GM21390 (cell line): ENCODE data around the gene NACC1.
"Not testable (repeated sequence)": the region's sequence is repeated elsewhere in the genome, so short reads cannot be mapped to it uniquely, and the experiment has no call there.

Experiments used
- ATAC-seq: cut with Tn5 transposase; IDR thresholded peaks from one replicate; pipeline ENCODE4 v1.9.1; 2021; ENCODE audit not compliant: unreplicated experiment

NACC1 gene

GRCh38 chr19:13138171-13138915 is 20.3 kb downstream of the NACC1 start:
- no peak for ATAC-seq

DNA sequence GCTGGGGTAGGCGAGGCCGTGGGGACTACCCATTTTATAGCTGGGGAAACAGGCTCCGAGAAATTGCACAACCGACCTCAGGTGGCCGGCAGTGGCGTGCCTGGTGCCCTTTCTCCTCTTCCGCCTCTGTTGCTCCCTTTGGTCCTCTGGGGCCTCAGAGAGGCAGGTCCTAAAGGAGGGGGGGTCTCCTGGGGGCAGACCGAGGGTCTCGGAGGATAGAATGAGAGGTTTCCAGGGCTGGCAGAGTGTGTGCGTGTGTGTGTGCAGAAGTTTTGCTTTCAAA is 20.8 kb downstream of the NACC1 start:
- ATAC-seq: no peak

DNA sequence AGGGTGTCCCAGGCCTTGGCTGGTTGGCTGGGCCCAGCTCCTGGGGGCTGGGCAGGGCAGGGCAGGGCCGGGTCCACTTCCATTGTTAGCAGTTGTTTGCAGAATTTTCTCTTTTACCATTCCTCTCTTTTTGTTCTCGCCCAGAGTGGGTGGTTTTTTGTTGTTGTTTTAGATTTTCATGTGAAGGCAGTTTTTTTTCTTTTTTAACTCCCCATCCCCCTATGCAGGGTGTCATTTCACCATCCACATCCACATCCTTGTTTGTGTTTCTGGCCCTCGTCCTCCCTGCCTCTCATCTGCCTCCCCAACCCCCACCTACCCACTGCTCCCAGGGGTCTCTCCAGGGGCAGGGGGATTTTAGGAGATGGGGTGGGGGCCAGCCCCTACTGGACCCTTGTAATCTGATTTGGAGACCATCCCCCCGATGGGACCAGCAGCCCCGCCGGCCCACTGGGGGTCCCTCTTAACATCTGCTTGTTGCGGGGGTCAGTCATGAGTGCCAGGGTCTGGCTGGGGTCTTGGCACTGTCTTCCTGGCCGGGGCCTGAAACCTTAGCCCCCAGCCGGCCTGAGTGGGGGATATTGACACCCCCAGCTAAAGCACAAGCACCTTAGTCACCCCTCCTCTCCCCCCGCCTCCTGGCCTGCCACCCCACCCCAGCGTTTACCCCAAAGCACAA is 21.7 kb downstream of the NACC1 start:
- no peak for ATAC-seq

- ATAC-seq: no peak
Observed at GRCh38 chr19:13146763-13147563, 28.9 kb downstream of the NACC1 start.

DNA sequence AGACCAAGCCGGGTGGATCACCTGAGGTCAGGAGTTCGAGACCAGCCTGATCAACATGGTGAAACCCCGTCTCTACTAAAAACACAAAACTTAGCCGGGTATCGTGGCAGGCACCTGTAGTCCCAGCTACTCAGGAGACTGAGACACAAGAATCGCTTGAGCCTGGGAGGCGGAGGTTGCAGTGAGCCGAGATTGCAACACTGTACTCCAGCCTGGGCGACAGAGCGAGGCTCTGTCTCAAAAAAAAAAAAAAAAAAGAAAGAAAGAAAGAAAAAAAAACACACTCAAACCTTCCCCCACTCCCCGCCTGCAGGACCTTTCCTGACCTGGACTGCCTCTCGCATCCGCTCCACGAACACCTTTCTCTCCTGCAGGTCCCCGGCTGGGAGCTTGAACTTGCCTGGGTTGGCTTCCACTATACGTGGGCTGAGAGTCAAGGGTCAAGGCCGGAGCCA is 31.1 kb downstream of the NACC1 start:
- ATAC-seq: not testable (repeated sequence)

DNA sequence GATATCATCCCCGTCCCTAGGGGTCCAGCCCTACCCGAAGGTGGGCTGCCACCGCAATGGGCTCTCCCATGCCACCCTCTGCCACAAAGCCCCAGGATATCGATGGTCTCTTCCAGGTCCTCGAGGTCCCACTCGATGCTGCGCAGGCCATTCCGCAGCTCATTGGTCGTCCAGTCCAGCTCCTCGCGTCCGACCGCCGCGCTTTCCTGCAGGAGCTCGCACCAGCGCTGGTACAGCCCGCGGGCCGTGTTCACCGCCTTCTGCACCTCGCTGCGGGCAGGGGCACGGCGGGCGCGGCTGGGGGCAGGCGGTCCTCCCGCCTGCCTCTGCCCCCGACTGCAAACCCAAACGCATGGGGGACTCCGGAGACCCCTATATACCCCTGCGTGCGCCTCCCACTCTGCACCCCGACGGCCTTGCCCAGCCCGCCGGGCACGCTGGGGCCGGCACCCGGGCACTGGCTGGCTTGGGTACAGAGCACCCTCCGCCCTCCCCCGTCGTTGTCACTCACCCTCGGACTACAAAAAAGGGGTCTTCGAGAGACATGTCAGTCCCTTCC is 31.6 kb downstream of the NACC1 start:
- peak; percentile 0 for ATAC-seq

DNA sequence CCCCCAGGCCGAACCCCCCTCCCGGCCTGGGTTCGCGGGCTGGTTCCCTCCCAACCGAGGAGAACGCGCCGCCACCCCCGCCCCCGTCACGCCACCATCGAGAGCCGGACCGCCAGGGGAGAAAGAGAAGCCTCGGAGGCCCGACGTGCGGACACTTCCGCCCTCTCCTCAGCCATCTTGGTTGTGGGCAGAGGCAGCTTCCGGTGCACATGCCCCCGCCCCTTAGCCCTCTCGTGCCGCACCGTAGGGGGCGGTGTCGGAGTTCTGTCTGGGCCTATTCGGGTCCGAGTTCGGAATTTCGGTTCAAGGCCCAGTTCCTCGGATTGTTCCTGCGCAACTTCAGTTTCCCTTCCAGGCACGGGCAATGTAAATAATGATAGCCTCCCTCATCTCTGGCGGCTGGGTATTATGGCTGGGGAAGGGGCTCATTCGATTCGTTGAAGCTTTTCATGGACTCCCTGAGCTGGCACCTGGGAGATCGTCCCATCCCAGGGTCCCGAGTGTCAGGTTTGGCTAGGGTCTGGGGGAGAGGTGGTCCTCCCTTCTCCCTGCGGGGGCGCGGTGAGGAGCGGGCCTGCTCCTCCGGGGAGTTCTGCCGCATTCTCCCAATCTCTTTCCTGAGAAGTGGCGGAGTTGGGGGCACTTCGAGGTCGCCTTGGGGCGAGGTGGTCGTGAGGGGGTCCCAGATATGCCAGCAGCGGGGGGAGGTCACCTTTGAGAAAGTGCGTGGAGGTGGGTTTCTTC is 32.3 kb downstream of the NACC1 start, which contains the start of the genes IER2 and STX10:
IER2 (plus strand) TSS at position 225 of the 744 bp plus-strand sequence. CDS start 2,776 bp downstream, outside the sequence.
STX10 (minus strand) TSS at position 189 of the 744 bp plus-strand sequence. CDS start 202 bp downstream, outside the sequence.
- peak; percentile 35 for ATAC-seq

DNA sequence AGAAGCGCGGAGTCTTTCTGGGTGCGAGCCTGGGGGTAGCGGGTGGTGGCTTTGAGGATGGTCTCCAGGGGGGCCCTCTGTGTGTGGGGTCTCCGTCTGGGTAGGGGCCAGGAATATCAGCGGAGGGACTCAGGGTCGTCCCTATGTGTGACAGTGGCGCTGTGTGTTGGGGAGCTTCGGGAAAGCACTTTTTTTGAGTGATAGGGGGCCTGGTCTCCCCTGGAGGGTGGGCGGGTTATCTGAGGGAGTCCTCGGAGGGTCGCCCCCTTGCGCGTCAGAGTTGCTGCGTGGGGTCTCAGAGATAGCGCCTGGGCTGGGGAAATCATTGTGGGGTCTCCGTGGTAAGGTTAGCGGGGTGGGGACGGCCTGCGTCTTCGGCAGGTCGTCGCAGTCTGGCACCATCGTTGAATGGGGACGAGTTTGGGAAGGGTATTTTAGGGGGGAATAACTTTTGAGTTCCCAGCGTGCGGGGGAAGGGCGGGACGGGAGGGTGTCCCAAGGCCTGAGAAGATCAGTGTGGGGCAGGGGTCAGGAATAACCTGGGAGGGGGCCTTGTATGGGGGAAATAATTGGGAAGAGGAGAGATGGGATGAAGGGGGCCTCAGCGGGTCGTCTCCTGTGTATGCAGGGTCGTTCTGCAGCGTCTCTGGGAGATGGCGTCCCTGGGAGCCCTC is 33.0 kb downstream of the NACC1 start:
- ATAC-seq: no peak

DNA sequence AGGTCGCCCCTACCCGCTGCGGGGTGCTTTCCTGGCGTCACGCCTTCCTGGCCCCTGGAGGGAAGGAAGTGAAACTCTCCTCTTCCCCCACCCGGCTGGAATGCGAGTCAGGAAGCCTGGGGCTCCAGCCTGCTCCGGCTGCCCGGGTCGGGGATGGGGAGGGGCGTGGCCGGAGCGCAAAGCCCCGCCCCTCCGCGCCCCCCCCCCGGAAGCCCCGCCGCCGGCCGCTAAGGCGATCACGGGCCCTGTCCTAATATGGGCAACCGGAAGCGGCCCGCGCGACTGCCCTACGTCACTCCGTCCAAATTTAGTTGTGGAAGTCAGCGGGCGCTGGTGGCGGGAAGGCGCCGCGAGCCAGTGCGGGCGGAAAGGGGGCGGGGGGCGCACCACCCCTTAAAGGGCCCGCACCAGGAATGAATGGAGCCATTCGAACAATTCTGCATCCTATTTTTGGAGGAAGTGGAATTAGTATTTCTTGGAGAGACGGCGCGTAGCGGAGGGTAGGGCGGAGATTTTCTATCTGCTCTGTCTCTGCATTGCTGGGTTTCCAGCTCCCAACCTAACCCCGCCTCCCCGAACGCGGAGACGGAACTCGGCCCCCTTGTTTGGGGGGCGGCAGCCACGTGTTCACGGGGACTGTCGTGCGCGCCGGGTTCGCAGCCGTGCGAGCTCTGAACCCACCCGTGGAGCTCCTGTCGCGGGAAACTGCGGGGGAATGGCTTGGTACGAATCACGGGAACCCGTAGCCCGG is 33.7 kb downstream of the NACC1 start:
- peak; percentile 31 for ATAC-seq

DNA sequence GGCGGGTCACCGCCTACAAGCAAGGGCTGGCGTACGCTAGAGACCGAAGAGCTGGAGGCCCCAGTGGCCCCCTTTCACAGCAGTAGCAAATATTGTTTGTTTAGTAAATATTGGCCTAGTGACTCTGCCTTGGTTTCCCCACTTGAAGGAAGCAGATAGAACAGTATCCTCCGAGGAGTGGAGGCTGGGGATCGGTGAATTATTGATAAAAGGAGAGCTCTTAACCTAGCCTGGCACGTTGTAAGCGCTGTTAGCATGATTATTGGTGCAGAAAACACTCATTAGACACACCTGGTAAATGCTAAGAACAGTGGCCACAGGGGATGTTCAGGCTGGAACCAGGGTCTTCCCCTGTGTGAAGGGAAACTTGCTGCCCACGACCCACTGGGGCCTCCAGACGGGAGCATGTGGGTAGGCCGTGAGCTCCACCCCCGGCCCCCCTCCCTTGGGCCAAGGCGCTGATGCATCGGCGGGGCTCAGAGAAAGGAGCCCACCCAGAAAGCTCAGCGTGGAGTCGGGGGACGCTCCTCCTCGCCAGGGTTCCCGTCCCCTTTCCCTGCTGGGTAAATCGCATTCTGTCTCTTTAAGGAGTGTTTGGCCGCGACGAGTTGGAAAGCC is 34.4 kb downstream of the NACC1 start:
- no peak for ATAC-seq

GRCh38 chr19:13152974-13153568 is 35.0 kb downstream of the NACC1 start:
- no peak for ATAC-seq

DNA sequence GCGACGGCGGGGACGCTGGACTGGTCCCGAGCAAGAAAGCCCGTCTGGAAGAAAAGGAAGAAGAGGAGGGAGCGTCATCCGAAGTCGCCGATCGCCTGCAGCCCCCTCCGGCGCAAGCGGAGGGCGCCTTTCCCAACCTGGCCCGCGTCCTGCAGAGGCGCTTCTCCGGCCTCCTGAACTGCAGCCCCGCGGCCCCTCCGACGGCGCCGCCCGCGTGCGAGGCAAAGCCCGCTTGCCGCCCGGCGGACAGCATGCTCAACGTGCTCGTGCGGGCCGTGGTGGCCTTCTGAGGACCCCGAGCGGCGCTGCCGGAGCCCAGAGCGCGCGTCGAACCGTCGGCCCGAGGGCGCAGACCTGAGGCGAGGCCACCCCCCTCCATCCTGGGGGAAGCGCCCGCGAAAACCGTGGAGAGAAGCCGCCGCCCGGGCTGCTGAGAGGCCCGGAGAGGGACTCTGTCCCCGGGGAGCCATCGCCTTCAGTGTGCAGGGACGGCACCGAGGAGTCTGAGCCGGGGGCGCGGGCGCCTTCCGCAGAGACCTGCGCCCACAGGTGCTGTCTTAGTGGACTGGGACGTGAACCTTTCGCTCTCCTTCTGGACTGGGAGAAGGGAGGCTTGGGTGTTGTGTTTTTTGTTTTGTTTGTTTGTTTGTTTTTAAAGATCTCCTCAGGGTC is 35.6 kb downstream of the NACC1 start:
- ATAC-seq: no peak

DNA sequence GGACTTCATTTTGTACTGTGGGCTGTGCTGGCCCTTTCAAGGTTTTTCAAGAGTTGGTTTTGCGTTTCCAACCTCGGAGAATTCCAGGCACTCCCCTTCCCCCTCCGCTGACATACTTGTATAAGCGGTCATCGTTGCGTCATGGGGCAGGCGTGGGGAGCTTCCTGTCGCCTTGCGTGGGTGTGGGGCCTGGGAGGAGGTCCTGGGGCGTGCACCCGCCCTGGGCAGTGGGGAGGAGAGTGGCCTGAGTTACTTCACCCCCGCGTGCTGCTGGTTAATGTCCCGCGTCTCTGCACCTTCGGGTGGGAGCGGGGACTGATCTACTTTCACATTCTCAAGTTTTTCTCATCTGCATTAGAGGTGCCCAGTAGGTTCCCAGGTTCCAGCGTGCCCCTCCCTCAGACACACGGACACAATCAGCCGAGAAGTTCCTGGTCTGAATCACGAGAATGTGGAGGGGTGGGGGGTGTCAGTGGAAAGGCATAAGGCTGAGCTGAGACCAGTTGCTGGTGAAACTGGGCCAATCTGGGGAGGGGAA is 36.2 kb downstream of the NACC1 start:
- no peak for ATAC-seq

- ATAC-seq: no peak
Observed at GRCh38 chr19:13154911-13155471, 36.9 kb downstream of the NACC1 start.

DNA sequence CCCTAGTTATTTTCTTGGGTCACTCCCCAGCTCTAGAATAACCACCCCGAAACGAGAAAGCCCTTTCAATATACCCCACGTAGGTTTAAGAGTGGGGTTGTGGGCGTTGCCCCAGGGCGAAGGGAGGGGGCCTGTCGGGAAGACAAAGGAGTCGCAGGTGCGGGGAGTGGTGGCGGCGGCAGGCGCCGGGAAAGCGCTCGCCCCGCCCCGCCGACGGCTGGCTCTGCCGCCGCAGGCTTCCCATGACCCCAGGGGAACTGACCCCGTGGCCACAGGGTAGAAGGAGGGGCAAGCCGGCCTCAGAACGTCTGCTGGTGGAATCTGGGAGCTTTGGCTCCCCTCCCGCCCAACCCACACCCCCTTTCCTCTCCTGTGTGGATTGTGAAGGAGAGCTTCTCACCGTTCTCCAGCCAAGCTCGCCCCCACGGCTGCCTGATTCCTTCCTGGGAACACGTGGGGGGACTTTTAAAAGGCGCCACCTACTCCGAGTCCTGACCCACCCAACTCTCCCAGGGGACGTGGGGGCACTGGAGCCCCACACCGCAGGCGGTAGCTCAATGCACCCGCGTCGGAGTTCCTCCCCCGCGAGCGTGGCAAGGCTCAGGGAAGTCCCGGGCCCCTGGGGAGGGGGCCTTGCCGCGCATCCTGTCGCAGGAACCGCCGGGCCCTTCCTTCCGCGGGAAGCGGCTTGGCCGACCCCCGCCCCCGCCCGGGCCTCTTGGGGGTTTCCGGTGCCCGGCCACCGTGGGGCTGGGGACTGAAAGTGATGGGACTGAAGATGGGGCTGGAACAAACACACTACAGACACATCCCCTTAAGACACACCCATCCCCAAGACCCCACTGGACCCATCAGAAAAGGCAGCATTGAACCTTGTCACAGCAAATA is 37.7 kb downstream of the NACC1 start:
- no peak for ATAC-seq

DNA sequence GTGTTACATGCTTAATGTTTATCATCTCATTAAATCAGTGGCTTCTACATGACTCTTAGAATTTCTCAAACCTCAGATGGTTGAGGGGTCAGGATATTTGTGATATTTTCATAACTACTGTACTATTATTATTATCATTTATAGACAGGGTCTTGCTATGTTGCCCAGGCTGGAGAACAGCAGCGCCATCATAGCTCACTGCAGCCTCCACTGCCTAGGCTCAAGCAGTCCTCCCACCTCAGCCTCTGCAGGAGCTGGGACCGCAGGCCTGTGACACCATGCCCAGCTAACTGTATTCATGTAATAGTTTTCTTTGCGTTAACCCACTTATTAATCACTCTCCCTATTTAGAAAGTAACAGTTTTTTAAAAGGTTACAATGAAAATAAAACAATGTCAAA is 41.6 kb downstream of the NACC1 start:
- ATAC-seq: no peak
